Cerebellar nuclear complex (tissue), 1 donor: Measurements from ENCODE around the gene SLC25A17.
A peak's percentile ranks its signal among the peaks of the same experiment; 100 is the strongest.
"Not testable (repeated sequence)": the region's sequence is repeated elsewhere in the genome, so short reads cannot be mapped to it uniquely, and the experiment has no call there.

Experiments
- DNase-seq, 2 experiments: peaks; one replicate each; lab custom pipeline; 2025; lab: John Stamatoyannopoulos, UW

Gene SLC25A17, protein sequence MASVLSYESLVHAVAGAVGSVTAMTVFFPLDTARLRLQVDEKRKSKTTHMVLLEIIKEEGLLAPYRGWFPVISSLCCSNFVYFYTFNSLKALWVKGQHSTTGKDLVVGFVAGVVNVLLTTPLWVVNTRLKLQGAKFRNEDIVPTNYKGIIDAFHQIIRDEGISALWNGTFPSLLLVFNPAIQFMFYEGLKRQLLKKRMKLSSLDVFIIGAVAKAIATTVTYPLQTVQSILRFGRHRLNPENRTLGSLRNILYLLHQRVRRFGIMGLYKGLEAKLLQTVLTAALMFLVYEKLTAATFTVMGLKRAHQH

GRCh38 chr22:40818747-40819598, at the start of gene SLC25A17:
Gene SLC25A17, minus strand, starts transcription at chr22:40819346. Its CDS starts 98 bp downstream, at chr22:40819248.
- DNase-seq = peak in 1 of 2 experiments; percentile 71

GRCh38 chr22:40868379-40868778, 49.2 kb upstream of the SLC25A17 start:
- not testable (repeated sequence) for DNase-seq

GRCh38 chr22:40867109-40867508, 48.0 kb upstream of the SLC25A17 start:
- no peak for DNase-seq

GRCh38 chr22:40862537-40862936, 43.4 kb upstream of the SLC25A17 start:
- no peak for DNase-seq

DNA sequence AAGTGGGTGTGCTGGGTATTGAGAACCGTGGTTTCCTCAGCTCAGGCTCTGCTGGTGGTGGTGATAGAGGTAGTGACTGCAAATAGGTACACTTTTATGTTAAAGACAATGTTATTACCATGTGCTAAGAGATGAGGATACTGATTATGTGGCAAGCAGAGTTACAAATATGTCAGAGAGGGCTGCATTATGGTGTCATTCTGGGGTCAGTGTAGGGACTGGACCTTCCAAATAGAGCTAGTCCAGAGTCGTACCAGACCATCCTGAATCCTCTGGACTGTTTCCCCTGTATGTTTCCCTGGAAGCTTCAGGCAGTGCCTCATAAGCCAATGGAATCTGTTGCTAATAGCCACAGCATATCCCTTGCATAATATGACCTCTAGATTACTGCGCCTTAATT, 42.9 kb upstream of the SLC25A17 start, which contains the start of gene DNAJB7:
Gene DNAJB7, minus strand, starts transcription at position 101 of the 400 bp plus-strand sequence. CDS start 119 bp downstream, outside the sequence.
- DNase-seq = no peak

GRCh38 chr22:40857309-40857855, 38.2 kb upstream of the SLC25A17 start:
- DNase-seq = peak in 1 of 2 experiments; percentile 9

- DNase-seq = peak; percentile 60 to 82
These were observed 37.6 kb upstream of the SLC25A17 start, which contains the start of the genes ST13 and XPNPEP3 for GRCh38 chr22:40856513-40857308. Gene ST13, minus strand, starts transcription at chr22:40856639. Its CDS starts 99 bp downstream, at chr22:40856540. Gene XPNPEP3, plus strand, starts transcription at chr22:40857148. Its CDS starts 34 bp downstream, at chr22:40857182.

DNA sequence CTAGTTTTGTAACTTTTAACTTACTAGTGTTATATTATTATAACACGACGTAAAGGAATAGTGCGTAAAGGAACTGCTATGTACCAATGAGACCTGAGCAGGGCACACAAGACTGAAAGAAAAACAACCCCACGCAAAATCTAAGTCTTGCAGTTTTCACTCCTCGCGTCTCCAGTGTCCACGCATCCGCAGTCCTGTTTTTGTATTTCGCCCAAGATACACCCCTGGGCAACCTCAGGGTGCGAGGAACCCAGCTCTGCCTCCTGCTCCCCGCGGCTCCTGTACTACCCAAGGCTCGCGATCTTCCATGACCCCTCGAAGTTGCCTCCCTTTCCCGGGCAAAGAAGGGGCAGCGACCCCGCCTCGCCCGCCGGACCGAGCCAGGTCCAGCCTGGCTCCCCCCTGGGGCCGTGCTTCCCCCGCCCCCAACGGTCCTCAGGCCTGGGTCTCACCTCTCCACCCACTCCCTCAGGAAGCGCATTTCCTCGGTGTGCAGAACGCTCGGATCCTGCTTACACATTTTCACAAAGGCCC, 36.9 kb upstream of the SLC25A17 start:
- DNase-seq = no peak

GRCh38 chr22:40855071-40855978, 36.2 kb upstream of the SLC25A17 start:
- DNase-seq = no peak

GRCh38 chr22:40853961-40854360, 34.8 kb upstream of the SLC25A17 start:
- no peak for DNase-seq

GRCh38 chr22:40853333-40853732, 34.2 kb upstream of the SLC25A17 start:
- DNase-seq = no peak

- not testable (repeated sequence) for DNase-seq
These were observed 26.7 kb upstream of the SLC25A17 start for GRCh38 chr22:40845816-40846215.

DNA sequence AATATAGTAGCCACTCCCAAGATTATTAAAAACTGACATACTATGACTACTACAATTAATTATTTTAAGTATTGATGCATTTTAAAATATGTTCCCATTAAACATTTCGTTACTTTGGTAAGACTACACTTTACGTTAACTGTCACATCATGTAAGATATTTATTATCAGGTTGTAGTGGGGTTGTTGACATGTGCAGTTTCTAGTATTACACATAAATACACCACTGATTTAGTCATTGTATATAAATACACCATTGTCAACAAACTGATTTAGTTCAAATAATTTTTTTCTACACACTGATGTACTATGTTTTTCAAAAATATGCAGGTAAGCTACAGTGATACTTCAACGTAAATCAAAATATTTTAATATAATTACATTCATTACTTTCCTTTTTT, 25.8 kb upstream of the SLC25A17 start:
- DNase-seq = no peak

DNA sequence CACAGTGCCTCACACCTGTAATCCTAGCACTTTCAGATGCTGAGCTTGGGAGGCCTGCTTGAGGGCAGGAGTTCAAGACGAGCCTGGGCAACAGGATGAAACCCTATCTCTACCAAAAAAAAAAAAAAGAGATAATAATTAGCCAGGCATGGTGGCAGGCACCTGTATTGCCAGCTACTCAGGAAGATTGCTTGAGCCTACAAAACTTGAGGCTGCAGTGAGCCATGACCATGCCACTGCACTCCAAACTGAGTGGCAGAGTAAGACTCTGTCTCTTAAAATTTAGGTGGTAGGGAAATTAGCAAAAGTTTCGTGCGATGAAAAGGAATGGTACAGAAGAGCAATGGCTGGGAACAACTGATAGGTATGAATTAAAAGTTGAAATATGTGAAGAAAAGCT, 19.3 kb upstream of the SLC25A17 start:
- no peak for DNase-seq

DNA sequence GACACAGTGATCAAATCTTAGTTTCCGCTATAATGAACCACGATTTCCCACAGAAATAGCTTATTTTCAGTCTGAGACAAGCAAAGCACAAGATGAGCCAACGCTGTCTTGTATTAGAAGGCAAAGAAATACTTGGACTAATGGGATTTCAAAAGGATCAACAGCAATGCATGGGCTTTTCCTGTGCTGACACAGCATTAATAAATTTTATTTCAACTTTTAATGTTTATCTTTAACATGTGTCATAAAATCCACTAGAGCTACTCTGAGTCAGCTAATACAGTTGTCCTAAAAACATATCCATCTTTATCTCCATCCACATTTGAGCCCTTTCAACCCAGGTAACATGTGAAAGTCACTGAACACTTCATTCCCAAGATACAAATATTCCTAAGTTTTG, 15.5 kb upstream of the SLC25A17 start:
- no peak for DNase-seq

- DNase-seq = no peak
These were observed 10.0 kb upstream of the SLC25A17 start for GRCh38 chr22:40829131-40829530.

GRCh38 chr22:40826984-40827741, 8.0 kb upstream of the SLC25A17 start:
- DNase-seq = no peak

DNA sequence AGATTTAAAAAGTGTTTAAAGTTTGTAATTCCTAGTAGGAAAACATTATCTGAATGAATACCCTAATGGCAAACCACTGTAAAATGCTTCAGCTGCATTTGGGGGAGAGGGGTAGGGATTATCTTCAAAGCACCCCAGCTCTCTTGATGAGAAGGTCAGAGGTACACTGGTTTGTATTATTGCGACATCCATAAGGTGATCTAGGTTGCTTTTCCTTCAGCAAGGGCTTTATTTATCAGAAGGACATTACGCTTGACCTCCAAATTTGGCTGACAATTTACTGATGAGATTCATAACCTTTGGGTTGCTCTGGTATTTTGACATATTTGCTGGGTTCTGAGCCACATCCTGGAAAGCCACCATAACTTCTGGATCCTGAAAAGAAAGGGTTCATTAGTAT, 7.1 kb upstream of the SLC25A17 start:
- not testable (repeated sequence) for DNase-seq

GRCh38 chr22:40823426-40823825, 4.3 kb upstream of the SLC25A17 start:
- no peak for DNase-seq
